ENCODE measurements around the gene DENND10.

DNA sequence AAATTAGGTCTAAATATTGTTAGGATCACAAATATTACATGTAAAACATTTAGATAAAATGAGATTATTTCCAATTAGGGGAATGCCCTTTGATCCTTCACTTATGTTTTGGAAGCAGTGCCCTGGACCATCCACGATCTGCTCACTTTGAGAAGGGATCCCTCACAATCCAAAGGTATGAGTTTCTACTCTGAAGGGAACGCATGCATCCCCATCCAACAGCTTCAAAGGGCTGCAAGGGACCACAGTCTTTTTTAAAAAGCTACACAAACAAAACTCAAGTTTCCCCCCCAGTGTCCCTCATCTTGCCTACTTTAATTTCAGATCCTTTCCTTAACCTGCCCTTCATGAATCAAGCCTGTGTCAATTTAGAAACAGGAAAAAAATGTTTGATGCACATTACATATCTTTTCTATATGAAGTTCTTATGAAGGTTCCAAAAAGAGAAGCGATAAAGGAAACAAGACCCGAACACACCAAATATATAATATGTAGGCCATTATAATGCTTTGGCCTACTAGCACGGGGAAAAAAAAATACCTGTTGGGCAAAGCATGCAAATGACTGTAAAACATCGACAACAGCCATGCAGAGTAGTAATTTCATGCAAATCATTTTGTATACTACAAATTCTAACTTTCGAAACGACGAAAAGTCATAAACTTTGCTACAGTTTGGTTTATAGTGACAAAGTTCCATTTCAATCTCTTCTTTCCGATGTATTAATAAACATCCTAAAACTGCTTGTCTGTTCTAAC is 25.3 kb upstream of the DENND10 start:
- no peak for TF ChIP-seq STAT1 (IDR thresholded peaks at IDR 0.05; ENCODE audit: unreplicated experiment)
- TF ChIP-seq, protein P1, sequence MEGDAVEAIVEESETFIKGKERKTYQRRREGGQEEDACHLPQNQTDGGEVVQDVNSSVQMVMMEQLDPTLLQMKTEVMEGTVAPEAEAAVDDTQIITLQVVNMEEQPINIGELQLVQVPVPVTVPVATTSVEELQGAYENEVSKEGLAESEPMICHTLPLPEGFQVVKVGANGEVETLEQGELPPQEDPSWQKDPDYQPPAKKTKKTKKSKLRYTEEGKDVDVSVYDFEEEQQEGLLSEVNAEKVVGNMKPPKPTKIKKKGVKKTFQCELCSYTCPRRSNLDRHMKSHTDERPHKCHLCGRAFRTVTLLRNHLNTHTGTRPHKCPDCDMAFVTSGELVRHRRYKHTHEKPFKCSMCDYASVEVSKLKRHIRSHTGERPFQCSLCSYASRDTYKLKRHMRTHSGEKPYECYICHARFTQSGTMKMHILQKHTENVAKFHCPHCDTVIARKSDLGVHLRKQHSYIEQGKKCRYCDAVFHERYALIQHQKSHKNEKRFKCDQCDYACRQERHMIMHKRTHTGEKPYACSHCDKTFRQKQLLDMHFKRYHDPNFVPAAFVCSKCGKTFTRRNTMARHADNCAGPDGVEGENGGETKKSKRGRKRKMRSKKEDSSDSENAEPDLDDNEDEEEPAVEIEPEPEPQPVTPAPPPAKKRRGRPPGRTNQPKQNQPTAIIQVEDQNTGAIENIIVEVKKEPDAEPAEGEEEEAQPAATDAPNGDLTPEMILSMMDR (conservative IDR thresholded peaks at IDR 0.05; ENCODE audit: low read depth in 2 of 2), result no peak
- no peak for TF ChIP-seq EZH2 (IDR thresholded peaks at IDR 0.05; ENCODE audit: low read depth, unreplicated experiment)
- no peak for TF ChIP-seq POLR2AphosphoS5 (IDR thresholded peaks at IDR 0.05; ENCODE audit: low read depth)
- TF ChIP-seq, protein P2, sequence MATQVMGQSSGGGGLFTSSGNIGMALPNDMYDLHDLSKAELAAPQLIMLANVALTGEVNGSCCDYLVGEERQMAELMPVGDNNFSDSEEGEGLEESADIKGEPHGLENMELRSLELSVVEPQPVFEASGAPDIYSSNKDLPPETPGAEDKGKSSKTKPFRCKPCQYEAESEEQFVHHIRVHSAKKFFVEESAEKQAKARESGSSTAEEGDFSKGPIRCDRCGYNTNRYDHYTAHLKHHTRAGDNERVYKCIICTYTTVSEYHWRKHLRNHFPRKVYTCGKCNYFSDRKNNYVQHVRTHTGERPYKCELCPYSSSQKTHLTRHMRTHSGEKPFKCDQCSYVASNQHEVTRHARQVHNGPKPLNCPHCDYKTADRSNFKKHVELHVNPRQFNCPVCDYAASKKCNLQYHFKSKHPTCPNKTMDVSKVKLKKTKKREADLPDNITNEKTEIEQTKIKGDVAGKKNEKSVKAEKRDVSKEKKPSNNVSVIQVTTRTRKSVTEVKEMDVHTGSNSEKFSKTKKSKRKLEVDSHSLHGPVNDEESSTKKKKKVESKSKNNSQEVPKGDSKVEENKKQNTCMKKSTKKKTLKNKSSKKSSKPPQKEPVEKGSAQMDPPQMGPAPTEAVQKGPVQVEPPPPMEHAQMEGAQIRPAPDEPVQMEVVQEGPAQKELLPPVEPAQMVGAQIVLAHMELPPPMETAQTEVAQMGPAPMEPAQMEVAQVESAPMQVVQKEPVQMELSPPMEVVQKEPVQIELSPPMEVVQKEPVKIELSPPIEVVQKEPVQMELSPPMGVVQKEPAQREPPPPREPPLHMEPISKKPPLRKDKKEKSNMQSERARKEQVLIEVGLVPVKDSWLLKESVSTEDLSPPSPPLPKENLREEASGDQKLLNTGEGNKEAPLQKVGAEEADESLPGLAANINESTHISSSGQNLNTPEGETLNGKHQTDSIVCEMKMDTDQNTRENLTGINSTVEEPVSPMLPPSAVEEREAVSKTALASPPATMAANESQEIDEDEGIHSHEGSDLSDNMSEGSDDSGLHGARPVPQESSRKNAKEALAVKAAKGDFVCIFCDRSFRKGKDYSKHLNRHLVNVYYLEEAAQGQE (IDR thresholded peaks at IDR 0.05; ENCODE audit: unreplicated experiment), result no peak

Measured in GM23338 (cell line).